GM08714 (cell line): ENCODE results near the gene SOHLH1.

Experiments
- H3K4me3 ChIP-seq: fragments of 200-500 bp; sonication (Bioruptor generic); 2 replicates; pipeline ENCODE4 v1.5.1; 2014; ENCODE audit warnings: mild to moderate bottlenecking, low read length, inconsistent platforms
- ZNF274 ChIP-seq: IDR thresholded peaks from 2 replicates; pipeline ENCODE4 v1.6.1; 2012; ENCODE audit warnings: mild to moderate bottlenecking, low read depth, low read length

Gene SOHLH1, protein sequence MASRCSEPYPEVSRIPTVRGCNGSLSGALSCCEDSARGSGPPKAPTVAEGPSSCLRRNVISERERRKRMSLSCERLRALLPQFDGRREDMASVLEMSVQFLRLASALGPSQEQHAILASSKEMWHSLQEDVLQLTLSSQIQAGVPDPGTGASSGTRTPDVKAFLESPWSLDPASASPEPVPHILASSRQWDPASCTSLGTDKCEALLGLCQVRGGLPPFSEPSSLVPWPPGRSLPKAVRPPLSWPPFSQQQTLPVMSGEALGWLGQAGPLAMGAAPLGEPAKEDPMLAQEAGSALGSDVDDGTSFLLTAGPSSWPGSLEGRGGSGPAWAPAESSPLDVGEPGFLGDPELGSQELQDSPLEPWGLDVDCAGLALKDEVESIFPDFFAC

DNA sequence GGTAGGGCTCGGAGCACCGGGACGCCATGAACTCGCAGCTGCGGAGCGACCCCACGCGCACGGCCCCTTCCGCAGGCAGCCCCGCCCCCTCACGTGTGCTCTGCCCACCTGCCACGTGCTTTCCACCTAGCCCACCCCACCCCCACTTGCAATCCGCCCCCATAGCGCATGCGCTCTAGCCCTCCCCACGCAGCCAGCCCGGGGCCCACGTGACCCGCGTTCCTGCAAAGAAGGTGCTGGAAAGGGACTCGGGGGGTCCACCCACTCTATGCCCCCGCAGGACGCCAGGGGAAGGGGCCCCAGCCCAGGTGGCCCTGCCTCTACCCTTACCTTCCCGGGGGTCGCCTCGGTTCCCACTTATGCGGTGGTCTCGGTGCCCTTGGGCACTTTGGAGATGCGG is at the start of gene SOHLH1:
Gene SOHLH1, minus strand, starts transcription at position 42 of the 400 bp plus-strand sequence. Its CDS starts 14 bp downstream, at position 28.
- TF ChIP-seq ZNF274, result no peak

DNA sequence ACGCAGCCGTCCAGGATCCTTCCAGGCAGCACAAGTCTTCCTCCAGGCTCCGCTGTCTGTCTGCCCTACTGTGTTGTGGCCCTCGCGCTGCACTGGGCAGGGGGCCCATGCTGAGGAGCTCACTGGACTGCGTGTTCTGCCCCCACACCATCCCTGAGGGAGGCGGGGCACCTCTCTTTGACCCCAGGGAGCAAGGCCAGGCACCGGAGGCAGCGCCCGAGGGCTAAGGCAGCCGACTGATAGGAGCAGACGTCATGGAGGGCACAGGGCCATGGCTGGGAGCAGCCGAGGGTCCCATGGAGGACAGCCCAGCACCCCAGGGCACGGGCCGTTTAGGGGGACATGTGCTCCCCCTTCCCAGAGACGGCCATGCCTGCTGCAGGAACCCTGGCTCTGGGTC is 49.4 kb upstream of the SOHLH1 start:
- no peak for TF ChIP-seq ZNF274
- no peak overlapping the region for H3K4me3 ChIP-seq

More for the DNA sequence above, at the start of gene SOHLH1:
- H3K4me3 ChIP-seq, result no peak within 1 kb of the TSS

DNA sequence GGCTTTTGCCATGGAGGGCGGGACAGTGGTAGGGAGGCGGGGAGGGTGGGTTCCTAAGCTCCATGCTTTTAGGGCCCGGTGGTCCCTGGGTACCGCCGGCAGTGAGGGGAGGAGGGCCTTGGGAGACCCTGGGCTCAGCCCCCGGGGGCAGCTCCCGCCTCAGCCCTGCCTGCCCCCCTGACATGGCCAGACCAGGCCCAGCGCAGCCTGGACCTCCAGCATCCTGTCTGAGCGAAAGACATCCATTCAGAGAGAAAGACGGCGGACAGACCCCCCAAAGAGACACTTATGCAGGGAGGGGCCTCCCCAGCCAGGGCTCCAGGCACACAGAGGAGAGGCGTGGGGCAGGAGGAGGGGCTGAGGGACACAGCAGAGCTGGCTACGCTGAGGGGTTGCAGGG is 48.0 kb upstream of the SOHLH1 start:
- no peak for TF ChIP-seq ZNF274
- no peak overlapping the region for H3K4me3 ChIP-seq

DNA sequence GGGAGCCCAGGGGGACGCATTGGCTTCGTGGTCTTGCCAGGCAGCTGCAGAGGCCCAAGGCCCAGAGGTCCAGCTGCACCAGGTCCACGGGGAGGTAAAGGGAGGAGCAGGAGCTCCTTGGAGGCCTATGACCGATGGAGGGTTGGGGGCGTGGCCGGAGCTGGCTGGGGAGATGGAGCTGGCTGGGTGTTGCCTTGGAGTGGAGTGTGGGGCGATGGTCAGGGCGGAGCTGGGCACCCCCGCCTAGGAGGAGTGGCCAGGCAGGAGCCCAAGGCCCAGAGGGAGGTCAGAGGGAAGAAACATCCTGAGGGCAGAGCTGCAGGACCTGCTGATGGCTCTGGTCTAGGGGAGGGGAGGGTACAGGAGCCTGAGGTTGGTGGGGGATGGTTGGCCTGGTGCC is 47.3 kb upstream of the SOHLH1 start:
- H3K4me3 ChIP-seq, result no peak overlapping the region
- TF ChIP-seq ZNF274, result no peak

DNA sequence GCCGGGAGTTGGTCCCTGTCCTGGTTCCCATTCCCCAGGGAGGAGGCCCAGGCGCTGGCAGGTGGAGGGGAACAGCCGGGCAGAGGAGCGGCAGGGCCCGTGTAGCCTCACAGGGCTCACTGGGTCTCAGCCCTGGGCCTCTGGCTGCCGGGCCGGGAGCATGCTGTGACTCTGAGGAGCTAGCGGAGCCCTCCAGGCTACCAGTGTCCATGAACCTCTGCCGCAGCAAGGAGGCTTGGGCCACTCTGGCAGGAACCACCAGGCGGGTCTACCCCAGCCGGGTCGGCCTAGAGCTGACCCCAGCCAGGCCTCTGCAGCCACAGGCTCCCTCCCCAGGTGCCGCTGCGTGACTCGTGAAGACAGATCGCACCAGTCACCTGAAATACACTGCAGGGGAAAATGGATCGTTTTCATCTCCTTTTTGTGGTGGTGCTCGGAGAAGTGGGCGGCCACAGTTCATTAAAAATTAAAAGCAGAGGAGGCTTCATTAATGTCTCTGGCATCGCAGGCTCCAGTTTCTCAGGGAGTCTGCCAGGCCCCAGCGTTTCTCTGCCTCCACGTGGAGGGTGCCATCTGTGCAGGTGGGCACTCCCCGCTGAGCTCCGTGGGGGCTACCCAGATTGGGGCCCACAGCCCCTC is 46.5 kb upstream of the SOHLH1 start:
- TF ChIP-seq ZNF274, result no peak
- no peak overlapping the region for H3K4me3 ChIP-seq

DNA sequence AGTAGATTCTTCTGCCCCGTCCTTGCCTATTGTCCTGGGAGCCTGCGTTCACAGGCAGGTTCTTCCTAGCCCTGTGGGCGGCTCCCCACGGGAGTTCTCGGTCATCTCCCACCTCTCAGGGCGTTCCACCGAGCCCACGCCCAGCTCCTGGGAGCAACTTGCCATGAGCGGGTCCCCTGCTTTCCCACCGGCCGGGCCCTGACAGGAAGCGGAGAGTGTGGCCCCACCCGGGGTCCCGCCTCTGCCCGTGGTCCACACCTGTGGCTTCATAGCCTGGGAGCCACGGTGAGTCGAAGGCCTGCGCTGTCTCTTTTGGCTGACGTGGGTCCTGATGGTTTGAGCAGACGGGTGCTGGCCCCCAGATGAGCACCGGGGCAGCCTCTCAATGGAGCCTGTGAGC is 45.9 kb upstream of the SOHLH1 start:
- H3K4me3 ChIP-seq, result no peak overlapping the region
- no peak for TF ChIP-seq ZNF274

DNA sequence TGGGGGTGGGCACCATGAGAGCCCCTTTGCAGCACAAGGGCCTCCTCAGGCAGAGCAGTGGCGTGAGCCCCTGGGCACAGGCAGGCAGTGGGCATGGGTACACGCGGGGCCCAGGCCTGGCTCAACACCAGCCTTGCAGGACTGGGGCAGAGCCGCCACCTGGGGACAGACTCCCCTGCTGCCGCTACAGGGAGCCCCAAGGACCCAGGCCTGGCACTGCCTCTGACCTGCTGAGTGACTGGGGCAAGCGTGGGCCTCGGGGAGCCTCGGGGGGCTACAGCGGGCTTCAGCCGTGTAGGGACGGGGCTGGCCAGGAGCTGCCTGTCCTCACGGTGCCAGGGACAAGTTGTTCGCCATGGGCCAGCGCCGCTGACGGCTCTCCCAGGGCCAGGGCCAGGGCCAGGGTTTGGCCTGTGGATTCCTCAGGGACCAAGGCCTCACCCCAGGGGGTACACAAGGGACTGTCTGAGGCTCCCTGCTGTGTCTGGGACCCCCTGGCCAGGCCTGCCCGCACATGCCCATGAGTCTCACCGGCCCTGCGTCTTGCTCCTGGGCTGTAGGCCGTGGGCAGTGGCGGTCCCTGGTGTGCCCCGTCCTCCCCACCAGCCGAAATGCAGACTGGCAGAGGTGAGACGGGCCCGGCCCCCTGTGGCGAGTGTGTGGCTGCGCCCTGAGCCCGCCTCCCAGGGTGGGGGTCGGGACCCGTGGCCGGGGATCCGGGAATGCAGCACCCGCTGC is 45.2 kb upstream of the SOHLH1 start:
- TF ChIP-seq ZNF274, result no peak

DNA sequence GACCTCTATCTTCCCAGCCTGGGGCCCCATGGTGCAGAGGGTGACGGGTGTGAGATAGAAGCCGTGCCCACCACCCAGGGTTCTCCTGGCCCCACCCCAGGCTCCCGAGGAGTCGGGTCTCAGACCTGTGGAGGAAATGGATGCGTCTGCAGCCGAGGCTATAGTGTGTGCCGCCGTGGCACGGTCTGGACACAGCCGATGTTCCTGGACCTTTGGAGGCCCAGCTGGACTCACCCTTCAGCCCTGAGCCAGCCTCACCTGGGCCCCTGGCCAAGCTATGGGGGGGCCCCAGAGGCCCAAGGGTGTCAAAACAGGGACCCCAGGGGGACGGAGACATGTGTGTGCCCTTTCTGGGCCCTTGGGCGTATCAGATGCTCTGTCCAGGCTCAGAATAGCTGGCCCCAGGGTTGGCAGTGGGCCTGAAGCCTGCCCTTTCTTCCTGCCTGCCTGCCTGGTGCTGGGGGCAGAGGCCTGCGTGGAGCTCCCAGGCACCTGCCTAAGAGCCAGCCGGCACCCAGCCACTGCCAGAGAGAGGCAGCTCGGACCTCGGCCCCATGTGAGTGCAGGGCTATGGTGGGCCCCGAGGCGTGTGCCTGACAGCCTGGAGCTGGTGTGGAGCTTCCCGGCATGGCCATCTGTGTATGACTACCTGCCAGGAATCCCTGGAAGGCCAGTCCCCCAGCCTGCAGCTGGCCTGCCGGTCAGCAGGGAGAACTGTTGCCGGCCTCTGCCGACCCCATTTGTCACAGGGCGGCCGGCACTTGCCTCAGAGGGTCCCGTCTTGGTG is 44.5 kb upstream of the SOHLH1 start:
- no peak overlapping the region for H3K4me3 ChIP-seq
- no peak for TF ChIP-seq ZNF274

More for the DNA sequence above, 45.2 kb upstream of the SOHLH1 start:
- no peak overlapping the region for H3K4me3 ChIP-seq

DNA sequence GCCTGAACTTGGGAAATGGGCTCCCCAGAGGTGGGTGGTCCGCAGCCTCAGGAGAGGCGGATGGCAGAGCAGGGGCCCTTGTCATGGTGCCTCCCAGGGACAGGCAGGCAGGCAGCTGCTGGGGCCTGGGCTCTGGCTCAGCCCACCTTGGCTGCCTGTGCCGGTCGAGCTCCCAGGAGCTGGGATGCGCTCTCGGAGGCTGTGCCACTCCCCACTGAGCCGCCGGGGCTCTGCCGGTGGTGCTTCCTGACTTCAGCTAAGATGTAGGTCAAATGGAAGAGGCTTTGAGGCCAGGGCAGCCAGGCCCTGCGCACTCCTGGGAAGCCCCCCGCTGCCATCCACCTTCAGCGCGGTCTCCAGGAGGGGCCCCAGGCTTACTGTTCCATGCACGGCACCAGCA is 43.7 kb upstream of the SOHLH1 start:
- no peak overlapping the region for H3K4me3 ChIP-seq

DNA sequence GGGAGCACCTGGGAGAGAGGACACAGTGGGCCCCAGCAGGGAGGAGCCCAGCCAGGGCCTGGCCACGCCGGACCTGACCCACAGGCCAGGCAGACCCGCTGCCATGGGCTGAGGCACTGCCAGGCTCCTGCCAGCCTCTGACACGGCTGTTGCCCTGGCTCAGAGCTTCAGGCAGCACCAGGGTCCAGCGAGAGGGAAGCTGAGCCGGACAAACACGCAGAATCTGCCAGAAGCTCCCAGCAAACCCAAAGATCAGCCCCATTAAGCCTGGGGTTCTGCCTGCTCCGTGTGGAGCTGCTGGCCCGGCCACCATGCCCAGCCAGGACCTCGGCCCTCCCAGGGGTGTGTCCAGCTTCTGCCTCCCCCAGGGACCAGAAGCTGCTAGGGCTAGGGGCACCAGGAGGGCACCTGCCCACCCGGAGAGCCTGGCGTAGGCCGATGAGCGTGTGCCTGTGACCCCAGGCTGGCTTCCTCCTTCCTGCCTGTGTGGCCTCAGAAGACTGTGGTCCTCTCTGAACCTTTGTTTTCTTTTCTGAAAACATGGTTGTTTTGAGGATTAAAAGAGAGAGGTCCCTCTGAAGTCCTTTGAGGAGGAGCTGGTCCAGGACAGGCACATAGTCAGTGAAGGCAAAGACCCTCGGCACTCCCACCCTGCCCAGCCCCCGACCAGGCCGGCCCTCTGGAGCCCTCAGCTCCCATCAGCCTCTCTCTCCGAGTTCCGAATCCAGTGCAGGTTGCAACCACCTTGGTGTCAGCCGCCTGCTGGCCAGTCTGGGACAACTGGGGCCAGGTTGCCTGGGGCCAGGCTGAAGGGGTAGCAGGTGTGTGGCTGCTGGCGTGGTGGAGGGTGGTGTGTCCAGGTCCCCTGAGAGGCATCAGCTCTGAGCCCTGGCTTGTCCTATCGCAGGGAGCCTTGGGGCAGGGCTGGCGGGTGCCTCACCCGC is 42.3 kb upstream of the SOHLH1 start:
- TF ChIP-seq ZNF274, result no peak

More for the DNA sequence above, 43.7 kb upstream of the SOHLH1 start:
- TF ChIP-seq ZNF274, result no peak

DNA sequence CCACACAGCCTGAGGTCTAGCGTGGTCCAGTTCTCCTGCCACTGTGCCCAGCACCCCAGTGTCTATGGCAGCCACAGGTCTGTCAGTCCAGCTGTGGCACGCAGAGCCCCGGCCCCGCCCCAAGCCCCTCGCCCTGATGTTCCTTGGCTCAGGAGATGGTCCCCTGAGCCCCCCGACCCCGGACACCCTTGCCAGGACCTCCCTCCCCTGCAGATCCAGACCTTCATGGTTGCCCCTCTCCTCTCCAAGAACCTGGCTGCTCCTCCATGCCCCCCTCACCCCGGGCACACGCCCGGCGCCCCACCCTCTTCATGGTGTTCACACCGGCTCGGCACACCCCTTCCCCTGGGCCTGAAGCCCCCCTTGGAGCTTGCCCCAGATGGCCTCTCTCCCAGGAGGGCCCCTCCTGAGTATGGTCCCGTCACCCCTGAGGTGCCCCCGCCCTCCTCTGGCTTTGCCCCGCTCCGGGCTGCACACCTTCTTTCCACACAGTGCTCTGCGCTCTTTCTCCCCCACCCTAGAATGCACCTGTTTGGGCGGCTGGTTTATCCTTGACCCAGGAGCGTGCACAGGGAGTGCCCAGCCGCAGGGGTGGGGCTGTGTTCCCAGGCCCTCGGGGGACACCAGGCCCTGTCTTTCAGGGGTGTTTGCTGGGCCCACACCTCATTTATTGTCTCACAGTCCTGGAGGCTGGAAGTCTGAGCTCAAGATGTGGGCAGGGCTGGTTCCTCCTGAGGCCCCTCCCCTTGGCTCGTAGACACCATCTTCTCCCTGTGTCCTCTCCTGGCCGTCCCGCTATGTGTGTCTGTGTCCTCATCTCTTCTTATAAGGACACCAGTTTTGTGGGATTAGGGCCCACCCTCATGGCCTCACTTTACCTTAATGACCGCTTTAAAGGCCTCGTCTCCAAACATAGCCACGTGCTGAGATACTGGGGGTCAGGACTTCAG is 40.3 kb upstream of the SOHLH1 start:
- no peak overlapping the region for H3K4me3 ChIP-seq
- TF ChIP-seq ZNF274, result no peak

More for the DNA sequence above, 42.3 kb upstream of the SOHLH1 start:
- H3K4me3 ChIP-seq, result no peak overlapping the region
